Stimulated activated CD4-positive, alpha-beta T cell treated with anti-CD3 and anti-CD28 coated beads, Interleukin-4, amount 100 ng/mL, for 4 hours (primary cell): ENCODE results near the gene LHFPL5.

Source experiments
- DNase-seq, 2 experiments: peaks; one replicate each; pipeline ENCODE4 v3.0.0-alpha.2; 2020

Gene LHFPL5

GRCh38 chr6:35804996-35805736, at the start of gene LHFPL5:
TSS of gene LHFPL5 (plus strand) at chr6:35805352. CDS start at chr6:35805671, 319 bp downstream.
- DNase-seq = peak; percentile 19 to 52

DNA sequence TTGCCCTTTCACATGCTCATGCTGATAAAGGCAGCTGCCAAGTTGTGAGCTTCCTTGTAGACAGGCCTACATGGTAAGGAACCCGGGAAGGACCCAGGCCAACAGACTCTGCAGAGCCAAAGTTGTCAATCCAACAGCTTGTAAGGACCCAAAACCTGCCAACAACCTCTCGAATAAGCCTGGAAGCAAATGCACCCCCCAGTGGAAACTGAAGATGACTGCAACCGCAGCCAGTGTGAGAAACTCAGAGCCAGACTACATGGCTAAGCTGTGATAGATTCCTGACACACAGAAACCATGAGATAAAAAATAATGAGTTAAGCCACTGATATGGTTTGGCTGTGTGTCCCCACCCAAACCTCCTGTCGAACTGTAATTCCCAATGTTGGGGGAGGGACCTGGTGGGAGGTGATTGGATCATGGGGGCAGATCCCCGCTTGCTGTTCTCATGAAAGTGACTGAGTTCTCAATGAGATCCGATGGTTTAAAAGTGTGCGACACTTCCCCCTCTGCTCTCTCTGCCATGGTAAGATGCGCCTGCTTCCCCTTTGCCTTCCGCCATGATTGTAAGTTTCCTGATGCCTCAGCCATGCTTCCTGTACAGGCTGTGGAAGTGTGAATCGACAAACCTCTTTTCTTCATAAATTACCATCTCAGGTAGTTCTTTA, 47.6 kb upstream of the LHFPL5 start:
- no peak for DNase-seq

DNA sequence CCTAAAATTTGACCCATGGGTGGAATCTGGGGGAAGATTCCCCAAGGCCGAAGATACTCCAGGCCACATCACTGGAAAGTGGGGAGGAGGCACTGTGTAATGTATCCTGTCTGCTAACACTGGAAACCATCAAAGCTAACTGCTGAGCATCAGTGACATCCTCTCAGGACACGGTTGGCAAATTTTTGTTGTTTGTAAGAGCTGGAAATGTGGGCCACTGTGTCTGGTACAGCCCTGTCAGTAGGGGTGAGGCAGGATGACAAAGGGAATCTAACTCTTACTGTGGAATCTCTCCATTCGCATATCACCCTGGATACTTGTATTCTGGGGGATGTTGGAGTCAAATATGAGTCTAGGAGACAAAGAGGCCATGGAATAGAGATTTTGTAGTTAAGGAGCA, 45.7 kb upstream of the LHFPL5 start:
- no peak for DNase-seq

DNA sequence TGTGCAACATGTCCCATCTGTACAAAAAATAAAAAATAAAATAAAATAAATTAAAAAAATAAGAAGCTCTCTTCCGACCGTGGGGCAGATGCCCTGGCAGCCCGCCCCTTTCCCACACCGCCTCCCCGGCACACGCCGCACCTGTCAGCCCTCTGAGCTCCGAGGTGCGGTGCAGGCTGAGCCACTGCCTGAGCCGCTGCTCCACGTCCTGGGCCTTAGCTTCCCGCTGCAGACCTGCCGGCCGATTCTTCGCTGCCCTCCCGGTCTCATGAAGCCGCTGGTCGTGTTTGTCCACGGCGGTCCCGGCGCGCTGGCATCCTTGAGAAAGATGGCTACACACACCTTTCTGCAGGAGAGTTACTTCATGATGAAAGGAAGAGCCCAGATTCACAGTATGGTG, 39.4 kb upstream of the LHFPL5 start:
- DNase-seq = no peak

- no peak for DNase-seq
These were observed 35.9 kb upstream of the LHFPL5 start for GRCh38 chr6:35769211-35769610.

GRCh38 chr6:35771343-35771627, 33.9 kb upstream of the LHFPL5 start:
- no peak for DNase-seq

DNA sequence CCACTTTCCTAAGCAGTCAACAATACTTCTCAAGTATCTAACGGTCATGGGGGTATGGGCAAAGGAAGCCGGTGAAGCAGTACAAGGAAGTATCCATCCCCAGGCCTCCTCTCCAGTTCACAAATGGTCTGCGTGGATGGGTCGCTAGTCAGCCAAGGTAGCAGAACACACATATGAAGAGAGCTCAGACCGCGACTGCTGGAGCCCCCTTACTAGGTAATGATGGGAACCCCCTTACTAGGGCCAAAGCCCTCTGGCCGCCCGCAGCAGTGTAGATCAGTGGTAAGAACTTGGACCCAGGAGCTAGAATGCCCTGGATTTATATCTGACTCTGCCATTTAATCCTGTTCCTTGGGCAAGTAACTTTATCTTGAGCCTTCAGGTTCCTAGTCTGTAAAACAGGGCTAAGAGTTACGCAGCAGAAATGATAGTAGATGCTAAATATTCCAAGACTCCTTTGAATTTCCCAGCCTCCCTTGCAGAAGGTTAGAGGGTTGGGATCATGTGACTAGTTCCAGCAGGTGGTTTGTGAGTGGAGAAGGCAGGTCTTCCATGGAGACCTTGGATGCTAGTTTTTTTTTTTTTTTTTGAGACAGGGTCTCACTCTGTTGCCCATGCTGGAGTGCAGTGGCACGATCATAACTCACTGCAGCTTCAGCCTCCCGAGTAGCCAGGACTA, 30.9 kb upstream of the LHFPL5 start:
- DNase-seq = no peak

GRCh38 chr6:35775031-35775430, 30.1 kb upstream of the LHFPL5 start:
- no peak for DNase-seq

DNA sequence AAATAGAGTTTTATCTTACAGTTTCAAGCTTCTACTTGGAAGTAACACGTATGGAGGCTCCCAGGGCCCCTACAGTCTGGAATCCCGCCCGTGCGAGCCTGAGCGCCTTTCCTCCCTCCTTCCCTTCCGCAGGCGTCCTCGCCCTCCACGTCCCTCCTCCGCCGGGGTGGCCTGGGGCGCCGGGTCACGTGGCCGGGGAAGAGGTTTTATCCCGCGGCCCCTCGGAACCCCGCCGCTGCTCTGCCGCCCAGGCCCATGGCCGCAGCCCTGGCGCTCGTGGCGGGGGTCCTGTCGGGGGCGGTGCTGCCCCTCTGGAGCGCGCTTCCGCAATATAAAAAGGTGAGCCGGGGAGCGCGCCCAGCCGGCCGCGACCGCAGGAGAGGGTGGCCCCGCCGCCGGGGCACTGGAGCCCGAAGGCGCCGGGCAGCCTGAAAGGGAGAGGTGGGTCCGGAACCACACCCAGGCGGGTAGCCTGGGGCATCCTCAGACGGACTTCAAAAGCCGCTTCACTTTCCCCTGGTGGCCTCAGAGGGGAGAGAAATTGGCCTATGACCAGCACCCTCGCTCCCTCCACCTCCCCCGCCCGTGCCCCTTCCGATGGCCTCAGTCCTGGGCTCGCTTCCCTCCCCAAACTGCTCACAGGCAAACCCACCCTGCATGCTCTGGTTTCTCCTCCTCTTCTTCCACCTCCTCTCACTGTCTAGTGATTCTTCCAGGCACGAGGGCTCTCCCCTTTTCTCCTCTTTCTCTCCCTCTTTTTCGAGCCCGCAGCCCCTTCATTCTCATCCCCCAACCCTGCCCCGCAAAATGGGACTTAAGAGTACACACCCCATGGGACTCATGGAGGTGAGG, 28.6 kb upstream of the LHFPL5 start, which contains the start of gene CLPSL2:
Gene CLPSL2 (plus strand): TSS at position 235 of the 852 bp plus-strand sequence. CDS start 21 bp downstream, at position 256.
- no peak for DNase-seq

DNA sequence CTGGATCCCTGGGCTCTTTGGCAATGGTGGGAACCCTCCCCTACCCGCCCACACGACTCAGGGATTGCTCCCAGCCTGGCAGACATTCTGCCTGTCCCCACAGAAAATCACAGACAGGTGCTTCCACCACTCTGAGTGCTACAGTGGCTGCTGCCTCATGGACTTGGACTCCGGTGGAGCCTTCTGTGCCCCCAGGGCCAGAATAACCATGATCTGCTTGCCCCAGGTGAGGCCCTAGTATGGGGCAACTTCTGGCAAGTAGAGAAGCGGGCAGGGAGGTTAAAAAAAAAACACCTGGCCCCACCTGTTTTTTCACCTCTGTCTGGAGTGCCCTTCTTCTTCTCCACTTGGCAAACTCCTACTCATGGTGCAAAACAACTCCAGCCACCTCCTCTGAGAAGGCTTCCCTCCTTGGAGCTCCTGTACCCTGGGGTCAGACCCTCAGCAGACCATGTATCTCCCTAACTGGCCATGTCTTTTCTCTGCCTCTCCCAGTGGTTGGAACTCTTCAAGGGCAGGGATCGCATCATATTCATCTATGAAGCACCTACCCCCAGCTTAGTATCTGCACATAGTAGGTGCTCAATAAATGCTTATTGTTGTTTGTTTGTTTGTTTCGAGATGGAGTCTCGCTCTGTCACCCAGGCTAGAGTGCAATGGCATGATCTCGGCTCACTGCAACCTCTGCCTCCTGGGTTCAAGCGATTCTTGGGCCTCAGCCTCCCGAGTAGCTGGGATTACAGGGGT, 27.6 kb upstream of the LHFPL5 start:
- DNase-seq = no peak

GRCh38 chr6:35778437-35778836, 26.7 kb upstream of the LHFPL5 start:
- no peak for DNase-seq

DNA sequence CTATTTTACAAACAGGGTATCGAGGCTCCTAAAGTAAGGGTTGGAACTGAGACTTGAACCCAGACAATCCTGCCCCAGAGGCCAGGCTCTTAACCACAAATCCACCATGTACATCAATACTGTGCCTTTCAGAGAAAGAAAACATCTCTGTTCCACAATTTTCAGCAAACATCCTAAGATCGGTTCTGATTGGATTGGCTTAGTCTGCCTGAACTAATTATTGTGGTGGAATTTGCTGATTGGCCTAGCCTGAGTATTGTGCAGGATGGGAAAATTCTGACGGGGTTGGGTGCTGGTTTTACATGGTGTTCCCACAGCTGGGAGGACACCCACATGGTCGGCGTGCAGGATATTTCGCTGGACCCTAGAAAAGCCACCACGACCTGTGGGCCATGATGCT, 24.4 kb upstream of the LHFPL5 start, which contains the start of gene CLPSL1:
Gene CLPSL1 (plus strand): TSS at position 301 of the 400 bp plus-strand sequence. CDS start 92 bp downstream, at position 393.
- DNase-seq = no peak

- DNase-seq = no peak
These were observed 23.9 kb upstream of the LHFPL5 start for GRCh38 chr6:35781290-35781689.

- DNase-seq = no peak
These were observed 22.7 kb upstream of the LHFPL5 start for GRCh38 chr6:35782424-35782823.

DNA sequence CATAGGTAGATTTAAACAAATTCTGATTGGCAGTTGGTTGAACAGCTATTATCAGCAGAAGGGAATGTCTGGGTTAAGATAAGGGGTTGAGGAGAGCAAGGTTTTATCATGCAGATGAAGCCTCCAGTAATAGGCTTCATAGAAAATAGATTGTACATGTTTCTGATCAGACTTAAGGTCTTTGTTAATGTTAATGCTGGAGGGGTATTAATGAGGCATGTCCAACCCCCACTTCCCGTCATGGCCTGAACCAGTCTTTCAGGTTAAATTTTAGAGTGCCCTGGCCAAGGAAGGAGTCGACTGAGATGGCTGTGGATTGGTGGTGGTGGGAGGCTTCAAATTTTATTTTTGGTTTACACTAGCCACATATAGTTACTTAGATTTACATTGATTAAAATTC, 21.0 kb upstream of the LHFPL5 start:
- DNase-seq = no peak

DNA sequence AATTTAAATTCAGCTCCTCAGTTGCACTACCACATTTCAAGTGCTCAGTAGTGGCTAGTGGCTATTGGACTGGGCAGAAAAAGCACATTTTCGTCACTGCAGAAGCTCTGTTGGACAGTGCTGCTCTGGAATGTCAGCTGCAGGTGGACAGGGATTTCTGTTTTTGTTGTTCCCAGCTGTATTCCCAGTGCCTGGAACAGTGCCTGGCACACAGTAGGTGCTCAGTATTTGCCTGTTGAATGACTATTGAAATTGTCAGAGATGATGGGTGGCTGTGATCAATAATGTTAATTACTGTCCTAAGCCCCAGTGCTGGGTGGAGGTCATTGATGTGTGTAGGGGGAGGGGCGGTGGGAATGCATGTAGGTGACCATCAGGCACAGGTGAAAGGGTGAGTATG, 18.9 kb upstream of the LHFPL5 start:
- no peak for DNase-seq

- DNase-seq = no peak
These were observed 18.3 kb upstream of the LHFPL5 start for GRCh38 chr6:35786810-35787209.

DNA sequence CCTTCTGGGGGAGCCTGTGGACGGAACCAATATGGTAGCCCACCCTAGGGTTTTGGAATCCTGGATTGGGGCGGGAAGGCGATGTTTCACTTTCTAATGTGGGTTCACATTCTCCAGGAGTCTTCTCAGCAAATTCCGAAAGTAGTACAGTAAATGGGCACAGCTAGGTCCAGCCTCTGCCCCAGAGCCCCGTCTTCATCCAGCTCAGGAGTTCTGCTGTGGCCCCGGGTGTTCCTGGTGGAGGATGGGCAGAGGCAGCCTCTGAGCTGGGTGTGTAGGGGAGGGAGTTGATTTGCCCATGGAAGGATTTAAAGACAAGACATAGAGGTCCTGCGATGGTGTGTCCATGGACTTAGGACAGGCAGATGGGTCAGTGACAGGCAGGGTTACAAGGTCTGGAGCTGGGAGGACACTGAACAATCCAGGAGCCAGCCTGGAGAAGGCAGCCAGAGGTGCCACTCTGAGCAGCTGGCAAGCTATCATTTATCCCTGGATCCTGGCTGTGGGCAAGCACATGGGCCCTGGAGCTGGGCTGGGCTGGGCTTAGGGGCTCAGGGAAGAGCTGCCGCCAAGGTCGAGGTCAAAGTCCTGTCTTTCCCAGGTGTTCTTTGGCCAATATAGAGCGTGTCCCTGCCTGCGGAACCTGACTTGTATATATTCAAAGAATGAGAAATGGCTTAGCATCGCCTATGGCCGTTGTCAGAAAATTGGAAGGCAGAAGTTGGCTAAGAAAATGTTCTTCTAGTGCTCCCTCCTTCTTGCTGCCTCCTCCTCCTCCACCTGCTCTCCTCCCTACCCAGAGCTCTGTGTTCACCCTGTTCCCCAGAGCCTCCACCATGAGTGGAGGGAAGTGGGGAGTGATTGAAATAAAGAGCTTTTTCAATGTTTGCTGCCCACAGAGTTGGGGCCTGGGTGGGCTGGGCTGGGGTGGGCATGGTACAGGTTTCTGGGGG, 17.6 kb upstream of the LHFPL5 start:
- DNase-seq = no peak

- DNase-seq = no peak
These were observed 16.6 kb upstream of the LHFPL5 start for GRCh38 chr6:35788423-35788982.

DNA sequence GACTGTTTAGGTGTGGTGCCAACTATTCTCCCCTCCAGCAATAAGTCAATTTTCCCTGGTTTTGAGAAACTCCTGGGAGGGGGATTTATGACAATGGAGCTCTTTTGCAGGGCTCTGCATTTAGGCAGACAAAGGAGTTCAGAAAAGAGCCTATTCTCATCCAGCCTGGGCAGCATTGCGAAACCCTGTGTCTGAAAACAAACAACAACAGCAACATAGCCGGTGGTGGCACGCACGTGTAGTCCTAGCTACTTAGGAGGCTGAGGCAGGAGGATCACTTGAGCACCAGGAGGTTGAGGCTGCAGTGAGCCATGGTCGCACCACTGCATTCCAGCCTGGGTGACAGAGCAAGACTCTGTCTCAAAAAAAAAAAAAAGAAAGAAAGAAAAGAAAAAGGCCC, 14.5 kb upstream of the LHFPL5 start:
- no peak for DNase-seq
